HFF-Myc (cell line): ENCODE results near the gene PPP1R9A.
A peak's percentile ranks its signal among the peaks of the same experiment; 100 is the strongest.

ENCODE experiments used
- DNase-seq: peaks from one replicate; pipeline ENCODE4 v3.0.0-alpha.2; 2011; ENCODE audit warnings: low read depth; ENCODE audit errors: extremely low read depth
- H3K4me3 ChIP-seq: replicated peaks from 2 replicates; pipeline ENCODE4 v1.5.1; 2011; ENCODE audit warnings: low read depth, mild to moderate bottlenecking, control low read depth, low read length
- TF ChIP-seq, protein P1 (sequence below): IDR thresholded peaks from 2 replicates; pipeline ENCODE4 v1.5.1; 2012; ENCODE audit warnings: mild to moderate bottlenecking, low read depth, low read length, control low read depth; ENCODE audit errors: missing control alignments

The PPP1R9A gene

DNA sequence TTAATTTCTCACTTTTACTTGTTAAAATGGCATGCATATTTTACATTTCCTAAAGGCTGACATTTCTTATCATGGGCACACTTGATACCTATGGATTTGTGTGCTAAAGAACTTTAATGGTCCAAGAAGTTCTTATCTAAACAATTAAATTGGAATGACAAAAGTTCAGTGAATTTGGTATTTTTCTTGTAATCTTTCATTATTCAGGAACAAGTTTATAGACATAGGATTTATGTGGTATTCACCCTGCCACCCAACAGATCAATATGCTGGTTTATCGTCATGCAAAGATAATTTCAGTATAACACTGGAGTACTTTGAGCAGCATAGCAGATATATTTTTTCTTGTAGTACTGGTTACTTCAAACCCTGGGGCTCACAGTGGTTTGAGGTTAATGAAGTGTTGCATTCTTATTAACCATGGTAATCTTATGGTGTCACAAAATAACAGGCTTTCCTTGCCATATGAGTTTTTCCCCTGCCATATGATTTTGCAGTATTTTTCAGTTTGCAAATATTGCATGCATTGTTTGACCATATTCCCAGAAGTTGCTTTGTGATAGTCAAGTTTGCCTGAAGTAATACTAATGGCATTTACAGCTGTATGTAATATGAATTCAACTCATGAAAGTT is 148.8 kb downstream of the PPP1R9A start:
- no peak for DNase-seq
- H3K4me3 ChIP-seq = no peak overlapping the region
- TF ChIP-seq, protein P1, sequence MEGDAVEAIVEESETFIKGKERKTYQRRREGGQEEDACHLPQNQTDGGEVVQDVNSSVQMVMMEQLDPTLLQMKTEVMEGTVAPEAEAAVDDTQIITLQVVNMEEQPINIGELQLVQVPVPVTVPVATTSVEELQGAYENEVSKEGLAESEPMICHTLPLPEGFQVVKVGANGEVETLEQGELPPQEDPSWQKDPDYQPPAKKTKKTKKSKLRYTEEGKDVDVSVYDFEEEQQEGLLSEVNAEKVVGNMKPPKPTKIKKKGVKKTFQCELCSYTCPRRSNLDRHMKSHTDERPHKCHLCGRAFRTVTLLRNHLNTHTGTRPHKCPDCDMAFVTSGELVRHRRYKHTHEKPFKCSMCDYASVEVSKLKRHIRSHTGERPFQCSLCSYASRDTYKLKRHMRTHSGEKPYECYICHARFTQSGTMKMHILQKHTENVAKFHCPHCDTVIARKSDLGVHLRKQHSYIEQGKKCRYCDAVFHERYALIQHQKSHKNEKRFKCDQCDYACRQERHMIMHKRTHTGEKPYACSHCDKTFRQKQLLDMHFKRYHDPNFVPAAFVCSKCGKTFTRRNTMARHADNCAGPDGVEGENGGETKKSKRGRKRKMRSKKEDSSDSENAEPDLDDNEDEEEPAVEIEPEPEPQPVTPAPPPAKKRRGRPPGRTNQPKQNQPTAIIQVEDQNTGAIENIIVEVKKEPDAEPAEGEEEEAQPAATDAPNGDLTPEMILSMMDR = no peak

DNA sequence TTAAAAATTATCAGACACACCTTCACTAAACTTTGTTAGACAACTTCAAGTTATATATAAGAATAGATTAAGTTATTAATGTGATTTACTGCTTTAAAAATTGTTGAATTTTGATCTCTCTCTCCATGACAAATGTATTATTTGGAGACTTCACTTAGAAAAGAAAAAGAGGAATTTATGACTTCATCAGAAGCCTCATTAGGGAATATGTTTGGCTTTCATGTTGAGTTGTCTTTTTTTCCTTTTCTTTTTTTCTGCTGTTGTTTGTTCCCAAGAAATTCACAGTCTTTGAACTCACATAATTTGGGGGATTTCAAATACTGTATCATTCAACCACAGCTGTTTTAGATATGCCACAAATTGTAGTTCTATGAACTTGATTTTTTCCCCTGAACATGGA is 149.5 kb downstream of the PPP1R9A start:
- TF ChIP-seq, protein P1 = no peak
- H3K4me3 ChIP-seq = no peak overlapping the region
- no peak for DNase-seq

DNA sequence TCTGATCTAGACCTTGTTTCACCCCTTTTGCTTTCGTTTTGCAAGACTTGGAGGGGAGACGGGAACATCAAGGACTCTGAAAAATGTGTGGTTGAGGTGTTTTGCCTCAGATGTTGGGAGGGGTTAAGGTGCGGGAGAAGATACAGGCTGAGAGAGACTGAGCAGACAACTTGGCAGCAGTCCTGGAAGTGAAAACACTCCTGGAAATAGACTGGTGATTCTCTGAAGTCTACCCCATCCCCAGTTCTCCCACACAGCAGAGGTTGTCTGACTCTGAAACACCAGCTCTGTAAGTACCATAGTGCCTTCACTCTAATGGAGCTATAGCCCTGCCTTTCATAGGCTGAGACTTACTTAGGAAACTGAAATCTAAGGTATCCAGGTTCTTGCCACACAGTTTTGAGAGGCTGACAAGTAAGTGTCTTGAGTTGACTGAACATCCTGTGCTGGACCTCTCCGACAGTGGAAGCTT is 152.5 kb downstream of the PPP1R9A start:
- TF ChIP-seq, protein P1 = no peak
- no peak for DNase-seq
- no peak overlapping the region for H3K4me3 ChIP-seq

DNA sequence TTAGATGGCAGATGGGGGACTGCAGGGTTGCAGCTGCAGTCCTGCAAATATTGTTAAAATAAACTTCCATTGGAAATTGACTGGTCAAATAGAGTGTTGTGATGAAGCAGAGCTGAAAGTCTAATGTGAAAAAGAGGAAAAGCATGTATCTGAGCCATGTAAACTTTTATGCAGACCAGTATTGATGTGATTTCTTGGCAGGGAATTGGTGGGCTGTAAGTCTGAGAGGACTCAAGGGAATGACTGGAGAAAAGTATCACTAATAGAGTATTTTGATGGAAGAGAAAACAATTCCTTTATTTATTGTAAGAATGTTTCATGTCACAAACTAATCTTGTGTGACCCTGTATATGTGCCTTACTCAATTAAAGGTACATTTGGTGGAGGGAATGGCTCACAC is 155.5 kb downstream of the PPP1R9A start:
- TF ChIP-seq, protein P1 = no peak
- no peak overlapping the region for H3K4me3 ChIP-seq
- no peak for DNase-seq

DNA sequence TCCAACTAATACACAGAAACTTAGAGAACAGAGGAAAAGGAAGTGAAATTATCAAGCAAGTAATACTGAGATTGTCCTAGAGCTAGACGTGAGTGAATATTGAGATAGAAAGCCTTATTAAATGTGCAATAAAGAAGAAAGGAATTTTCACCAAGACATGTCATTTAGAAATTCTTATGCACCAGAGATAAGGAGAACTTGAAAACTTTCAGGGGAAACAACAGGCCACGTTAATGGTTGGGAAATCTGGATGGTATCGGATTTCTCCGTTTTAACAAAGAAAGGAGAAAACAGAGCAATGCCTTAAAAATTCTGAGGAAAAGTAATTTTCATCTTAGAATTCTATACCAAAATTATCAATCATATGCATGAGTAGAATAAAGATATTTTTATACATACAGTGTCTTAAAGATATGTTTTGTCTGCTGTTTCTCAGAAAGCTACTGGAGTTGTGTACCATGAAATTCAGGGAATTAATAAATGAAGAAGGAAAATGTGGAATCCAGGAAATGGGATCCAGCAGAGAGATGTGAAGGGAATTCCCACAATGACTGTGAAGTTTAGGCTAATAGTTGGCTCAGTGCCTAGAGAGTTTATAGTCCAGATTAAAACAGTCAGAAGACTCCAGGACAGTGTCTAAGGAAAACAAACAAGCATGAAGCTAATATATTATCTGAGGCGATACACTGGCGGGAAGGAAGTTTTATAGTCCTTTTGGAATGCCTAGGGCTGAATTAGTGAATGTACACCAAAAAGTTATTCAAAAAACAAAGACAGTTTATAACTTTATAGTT is 159.5 kb downstream of the PPP1R9A start:
- peak; percentile 43 for DNase-seq
- TF ChIP-seq, protein P1 = no peak
- no peak overlapping the region for H3K4me3 ChIP-seq

DNA sequence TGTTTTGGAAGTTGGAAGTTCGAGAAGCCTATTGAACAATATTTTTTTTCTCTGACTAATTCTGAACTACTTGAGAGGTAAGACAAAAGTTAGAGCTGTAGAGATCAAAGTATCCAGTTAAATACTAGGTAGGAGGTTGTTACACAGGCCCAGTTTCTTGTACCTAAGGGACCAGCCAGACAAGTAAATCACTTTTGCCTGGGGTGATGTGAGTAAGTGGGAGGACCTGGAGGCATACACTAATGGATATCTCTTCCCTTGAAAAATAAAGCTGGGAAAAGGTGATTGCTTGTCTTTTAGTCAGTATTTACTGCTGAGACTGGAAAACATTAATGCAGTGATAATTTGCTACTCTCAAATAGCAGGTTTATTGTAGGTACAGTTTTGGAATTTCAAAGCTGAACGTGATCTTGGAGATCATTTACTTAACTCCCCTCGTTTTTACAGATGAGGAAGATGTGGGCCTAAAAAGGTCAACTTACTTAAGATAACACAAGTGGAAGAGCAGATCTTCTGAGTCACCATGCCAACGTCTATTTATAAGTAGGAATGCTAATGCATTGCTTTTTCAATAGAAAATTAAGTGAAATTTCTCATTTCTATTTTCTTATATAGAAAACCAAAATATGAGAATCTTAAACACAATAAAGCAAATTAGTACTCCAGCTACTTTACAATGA is 181.3 kb downstream of the PPP1R9A start:
- TF ChIP-seq, protein P1 = no peak
- no peak for DNase-seq
- no peak overlapping the region for H3K4me3 ChIP-seq
